HG03066 (cell line): ENCODE data around the gene CHMP2A.
"Not testable (repeated sequence)": the region's sequence is repeated elsewhere in the genome, so short reads cannot be mapped to it uniquely, and the experiment has no call there.

ENCODE experiments used
- ATAC-seq: cut with Tn5 transposase; IDR thresholded peaks from one replicate; pipeline ENCODE4 v1.9.1; 2021; ENCODE audit warnings: low read depth; ENCODE audit not compliant: unreplicated experiment

The CHMP2A gene

DNA sequence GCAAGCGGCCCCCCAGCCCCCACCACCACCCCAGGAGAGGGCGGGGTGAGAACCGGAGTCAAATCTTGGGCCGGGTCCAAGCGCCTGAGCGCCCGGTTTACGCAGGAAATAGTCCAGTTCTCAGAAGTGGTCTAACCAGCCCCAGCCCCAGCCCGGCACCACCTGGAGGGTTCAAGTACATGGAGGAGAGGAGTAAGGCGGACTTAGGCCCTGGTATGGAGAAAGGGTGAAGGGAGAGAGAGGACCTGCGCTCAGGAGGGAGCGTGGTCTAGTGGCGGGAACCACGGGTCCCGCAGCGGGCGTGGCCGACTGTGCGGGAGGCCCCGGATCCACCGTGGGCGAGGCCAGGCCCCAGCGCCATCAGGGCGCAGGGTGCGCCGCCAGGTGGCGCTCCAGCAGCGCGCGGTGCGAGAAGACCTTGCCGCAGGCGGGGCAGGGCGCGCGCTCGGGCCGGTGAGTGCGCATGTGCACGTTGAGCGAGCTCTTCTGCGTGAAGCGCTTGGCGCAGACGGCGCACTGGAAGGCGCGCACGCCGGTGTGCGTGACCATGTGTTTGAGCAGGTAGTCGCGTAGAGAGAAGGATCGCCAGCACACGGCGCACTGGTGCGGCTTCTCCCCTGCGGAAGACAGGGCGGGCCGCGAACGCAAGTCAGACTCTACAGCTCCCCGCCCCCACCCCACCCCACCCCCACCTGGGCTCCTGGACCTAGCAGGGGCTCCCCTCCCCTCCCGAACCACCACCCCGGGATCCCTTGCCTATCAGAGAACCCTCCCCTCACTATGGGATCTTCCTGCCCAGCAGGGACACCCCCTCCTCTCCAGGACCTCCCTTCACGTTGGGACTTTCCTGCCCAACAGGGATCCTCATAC, 41.0 kb downstream of the CHMP2A start:
- ATAC-seq: peak; percentile 82

DNA sequence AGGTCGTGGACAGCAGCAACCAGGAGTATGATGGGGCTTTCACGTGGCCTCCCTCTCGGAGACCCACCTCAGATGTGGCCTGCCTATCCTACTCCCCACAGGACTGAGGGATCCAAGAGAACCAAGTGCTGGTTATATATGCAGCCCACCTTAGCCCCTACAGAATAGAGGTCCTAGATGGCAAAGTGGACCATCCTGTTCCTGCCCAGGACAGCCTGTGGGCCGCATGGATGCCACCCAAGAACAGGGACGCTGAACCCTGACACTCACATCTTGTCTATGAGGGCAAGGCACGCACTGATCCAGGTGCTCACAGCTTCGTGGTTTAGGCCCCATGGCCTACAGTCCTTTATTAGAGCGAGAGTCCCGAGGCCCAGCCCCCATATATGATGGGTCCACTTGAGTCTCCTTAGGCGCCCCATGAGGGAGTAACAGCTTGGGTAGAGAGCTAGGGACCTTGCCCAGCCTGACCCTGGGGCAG, 41.7 kb downstream of the CHMP2A start:
- ATAC-seq: no peak

DNA sequence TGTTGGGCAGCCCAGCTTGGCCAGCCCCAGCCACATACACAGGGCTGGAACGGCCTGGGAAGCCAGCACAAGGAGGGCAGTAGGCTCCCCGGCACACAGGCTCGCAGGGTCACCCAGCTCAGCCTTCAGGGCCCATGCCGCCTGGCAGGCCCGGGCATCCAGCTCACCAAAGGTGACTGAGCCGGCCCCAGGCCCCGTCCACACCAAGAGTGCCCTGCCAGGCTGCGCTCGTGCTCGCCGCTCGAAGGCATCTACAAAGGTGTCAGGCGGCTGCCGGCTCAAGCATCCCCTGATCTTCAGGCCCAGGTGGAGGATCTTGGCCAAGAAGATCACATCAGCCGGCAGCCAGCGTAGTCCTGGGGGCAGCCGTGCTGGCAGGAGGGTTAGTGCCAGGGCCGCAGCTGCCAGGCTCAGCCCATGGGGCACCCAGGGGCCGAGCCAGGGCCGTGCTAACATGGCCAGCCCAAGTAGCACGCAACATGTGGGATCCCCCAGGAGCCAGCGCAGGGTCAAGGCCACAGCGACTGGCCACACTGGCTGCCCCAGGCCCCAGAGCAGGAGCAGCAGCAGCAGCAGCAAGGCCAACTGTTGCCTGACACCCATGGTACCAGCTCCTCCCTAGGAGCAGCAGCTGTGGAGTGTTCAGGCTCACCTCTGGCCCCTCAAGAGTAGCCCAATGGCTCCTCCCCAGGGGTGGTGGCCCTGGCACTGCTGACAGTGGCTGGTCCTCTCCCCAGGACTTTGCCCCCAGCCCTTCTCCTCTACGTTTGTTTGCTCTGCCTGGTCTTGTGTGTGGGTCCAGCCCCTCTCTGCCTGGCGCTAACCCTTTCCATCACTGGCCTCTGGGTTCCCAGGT, 43.3 kb downstream of the CHMP2A start, which contains the start of gene SLC27A5:
TSS of gene SLC27A5 (minus strand) at position 640 of the 856 bp plus-strand sequence. CDS start at position 603, 37 bp downstream.
- ATAC-seq: no peak

DNA sequence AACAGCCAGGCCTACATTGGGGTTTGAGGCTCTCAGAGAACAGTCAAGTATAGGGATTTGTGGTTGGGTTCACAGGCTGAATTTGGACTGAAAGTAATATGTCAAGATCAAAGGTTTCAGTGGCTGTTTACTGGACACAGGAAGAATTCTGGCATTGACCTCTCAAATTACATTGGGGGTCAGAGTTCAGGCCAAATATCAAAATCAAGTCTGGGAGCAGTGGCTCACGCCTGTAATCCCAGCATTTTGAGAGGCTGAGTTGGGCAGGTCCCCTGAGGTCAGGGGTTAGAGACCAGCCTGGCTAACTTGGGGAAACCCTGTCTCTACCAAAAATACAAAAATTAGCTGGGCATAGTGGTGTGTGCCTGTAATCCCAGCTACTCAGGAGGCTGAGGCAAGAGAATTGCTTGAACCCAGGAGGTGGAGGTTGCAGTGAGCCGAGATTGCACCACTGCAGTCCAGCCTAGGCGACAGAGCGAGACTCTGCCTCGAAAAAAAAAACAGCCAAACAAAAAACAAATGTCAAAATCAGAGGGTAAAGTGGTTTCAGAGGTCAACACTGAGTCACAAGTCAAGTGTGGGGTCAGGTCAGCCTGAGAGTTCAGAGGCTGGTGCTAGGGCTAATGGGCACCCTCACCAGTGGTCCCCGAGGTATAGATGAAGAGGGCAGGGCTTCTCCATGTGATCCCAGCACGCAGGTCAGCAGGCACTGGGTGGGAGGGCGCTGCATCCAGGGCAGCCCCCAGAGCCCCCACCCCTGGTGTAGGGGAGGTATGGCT, 44.6 kb downstream of the CHMP2A start:
- ATAC-seq: no peak

DNA sequence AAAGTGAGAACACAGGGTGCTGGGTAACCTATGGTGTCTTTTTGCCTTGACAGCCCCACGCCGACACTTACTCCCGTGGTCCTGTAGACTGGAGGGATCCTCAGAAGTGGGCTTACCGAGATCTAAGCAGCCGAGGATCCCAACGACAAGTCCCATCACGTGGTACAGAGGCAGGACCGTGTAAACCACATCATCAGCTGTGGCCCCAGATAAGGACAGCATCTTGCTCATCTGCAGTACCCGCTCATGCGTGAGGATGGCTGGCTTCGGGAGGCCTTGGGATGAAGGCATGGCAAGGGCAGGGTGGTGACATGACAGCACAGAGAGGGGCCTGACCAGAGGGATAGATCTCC, 45.2 kb downstream of the CHMP2A start:
- no peak for ATAC-seq

DNA sequence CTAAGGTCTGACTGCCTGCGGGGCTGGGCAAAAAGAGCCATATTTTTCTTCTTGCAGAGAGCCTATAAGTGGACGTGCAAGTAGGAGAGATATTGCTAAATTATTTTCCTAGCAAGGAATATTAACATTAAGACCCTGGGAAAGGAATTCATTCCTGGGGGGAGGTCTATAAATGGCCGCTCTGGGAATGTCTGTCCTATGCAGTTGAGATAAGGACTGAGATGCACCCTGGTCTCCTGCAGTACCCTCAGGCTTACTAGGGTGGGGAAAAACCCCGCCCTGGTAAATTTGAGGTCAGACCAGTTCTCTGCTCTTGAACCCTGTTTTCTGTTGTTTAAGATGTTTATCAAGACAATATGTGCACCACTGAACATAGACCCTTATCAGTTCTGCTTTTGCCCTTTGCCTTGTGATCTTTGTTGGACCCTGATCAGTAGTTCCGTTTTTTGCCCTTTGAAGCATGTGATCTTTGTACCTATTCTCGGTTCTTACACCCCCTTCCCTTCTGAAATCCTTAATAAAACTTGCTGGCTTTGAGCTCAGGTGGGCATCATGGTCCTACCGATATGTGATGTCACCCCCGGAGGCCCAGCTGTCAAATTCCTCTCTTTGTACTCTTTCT, 47.2 kb downstream of the CHMP2A start:
- not testable (repeated sequence) for ATAC-seq
